ENCODE measurements around the gene FSTL4. TPM values are rescaled to one million over a fixed set of nuclear protein-coding genes. Genes with fewer than 3 reads are reported as not detected.
A peak's percentile ranks its signal among the peaks of the same experiment; 100 is the strongest.

FSTL4 gene
- total and polyA plus RNA-seq, 2 experiments from 2014 or later: 1.4 to 2.8 TPM

DNA sequence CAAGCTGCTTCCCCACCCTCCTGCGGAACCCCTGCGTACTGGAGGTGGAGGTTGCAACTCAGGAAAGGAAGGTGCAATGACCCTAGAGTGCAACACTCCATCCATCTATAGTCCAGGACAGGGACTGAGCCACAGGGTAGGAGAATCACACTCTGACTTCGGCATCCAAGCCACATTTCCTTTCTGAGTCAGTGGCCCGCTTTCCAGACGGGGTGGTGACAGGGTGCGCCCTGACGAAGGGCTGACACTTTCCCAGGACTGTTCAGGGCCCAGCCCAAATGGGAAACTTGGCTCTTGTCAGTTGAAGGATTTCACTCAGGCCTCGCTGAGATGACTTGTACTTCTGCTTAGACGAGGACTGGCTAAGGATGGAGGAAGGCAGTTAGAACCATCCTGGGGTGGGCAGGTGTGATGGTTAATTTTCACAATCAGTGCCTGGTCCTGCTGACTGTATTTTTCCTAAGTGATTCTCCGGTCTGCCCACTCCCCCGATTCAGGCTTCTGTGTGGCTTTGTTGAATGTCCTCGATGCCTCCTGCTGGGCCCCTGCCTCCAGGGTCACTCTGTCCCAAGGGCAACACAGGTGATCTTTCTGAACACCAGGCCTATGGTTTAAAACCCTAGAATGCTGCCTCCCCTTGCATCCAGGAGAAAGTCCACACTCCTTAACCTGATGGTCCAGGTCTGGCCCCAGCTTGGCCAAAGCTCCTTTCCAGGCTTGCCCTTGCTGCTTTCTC lies 228.1 kb downstream of the FSTL4 start:
- Histone ChIP-seq H2AFZ (peak overlapping the region; percentile 1; the same call in 1 of the 2 replicates), H3K4me1 (ENCODE audit: insufficient read depth) (peaks cover 10% of the 10 kb centered on the region; the same call in 1 of the 2 replicates), H4K20me1 (replicated peaks; ENCODE audit: insufficient read depth) (no peaks in the 10 kb centered on the region), H3K36me3 (ENCODE audit: insufficient read depth) (no peaks in the 10 kb centered on the region), H3K4me2 (no peak overlapping the region), H3K9me2 (ENCODE audit: insufficient read depth) (peaks cover 2% of the 10 kb centered on the region; the same call in 1 of the 2 replicates), H3K27me3 (ENCODE audit: insufficient read depth) (no peaks in the 10 kb centered on the region), H3K27ac (ENCODE audit: low read depth) (no peak overlapping the region), H3K79me2 (replicated peaks; ENCODE audit: insufficient read depth) (no peaks in the 10 kb centered on the region), H3F3A (replicated peaks; ENCODE audit: low read depth) (no peaks in the 10 kb centered on the region), H3K4me3 (no peak overlapping the region)
- Mint-ChIP-seq H3K27ac (no peak overlapping the region), H3K4me3 (no peak overlapping the region), H3K27me3 (ENCODE audit: insufficient read depth, low read depth, poor library complexity) (peaks cover 7% of the 10 kb centered on the region), H3K9me3 (peaks cover 2% of the 10 kb centered on the region; the same call in 1 of the 3 replicates), H3K4me1 (peaks cover 25% of the 10 kb centered on the region), H3K36me3 (ENCODE audit: low read depth) (no peaks in the 10 kb centered on the region)
- ATAC-seq: peak; percentile 71
- DNase-seq (ENCODE audit: low spot score): peak; percentile 7
- TF ChIP-seq JUNB (IDR thresholded peaks at IDR 0.05; ENCODE audit: unreplicated experiment) (no peak), POLR2AphosphoS5 (IDR thresholded peaks at IDR 0.05; ENCODE audit: low read depth) (no peak), EZH2phosphoT487 (IDR thresholded peaks at IDR 0.05; ENCODE audit: unreplicated experiment) (no peak), EZH2 (IDR thresholded peaks at IDR 0.05; ENCODE audit: low read depth, unreplicated experiment) (no peak), ZNF114 (CRISPR knock-in tag; IDR thresholded peaks at IDR 0.05) (no peak)
- TF ChIP-seq, protein P1, sequence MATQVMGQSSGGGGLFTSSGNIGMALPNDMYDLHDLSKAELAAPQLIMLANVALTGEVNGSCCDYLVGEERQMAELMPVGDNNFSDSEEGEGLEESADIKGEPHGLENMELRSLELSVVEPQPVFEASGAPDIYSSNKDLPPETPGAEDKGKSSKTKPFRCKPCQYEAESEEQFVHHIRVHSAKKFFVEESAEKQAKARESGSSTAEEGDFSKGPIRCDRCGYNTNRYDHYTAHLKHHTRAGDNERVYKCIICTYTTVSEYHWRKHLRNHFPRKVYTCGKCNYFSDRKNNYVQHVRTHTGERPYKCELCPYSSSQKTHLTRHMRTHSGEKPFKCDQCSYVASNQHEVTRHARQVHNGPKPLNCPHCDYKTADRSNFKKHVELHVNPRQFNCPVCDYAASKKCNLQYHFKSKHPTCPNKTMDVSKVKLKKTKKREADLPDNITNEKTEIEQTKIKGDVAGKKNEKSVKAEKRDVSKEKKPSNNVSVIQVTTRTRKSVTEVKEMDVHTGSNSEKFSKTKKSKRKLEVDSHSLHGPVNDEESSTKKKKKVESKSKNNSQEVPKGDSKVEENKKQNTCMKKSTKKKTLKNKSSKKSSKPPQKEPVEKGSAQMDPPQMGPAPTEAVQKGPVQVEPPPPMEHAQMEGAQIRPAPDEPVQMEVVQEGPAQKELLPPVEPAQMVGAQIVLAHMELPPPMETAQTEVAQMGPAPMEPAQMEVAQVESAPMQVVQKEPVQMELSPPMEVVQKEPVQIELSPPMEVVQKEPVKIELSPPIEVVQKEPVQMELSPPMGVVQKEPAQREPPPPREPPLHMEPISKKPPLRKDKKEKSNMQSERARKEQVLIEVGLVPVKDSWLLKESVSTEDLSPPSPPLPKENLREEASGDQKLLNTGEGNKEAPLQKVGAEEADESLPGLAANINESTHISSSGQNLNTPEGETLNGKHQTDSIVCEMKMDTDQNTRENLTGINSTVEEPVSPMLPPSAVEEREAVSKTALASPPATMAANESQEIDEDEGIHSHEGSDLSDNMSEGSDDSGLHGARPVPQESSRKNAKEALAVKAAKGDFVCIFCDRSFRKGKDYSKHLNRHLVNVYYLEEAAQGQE (IDR thresholded peaks at IDR 0.05; ENCODE audit: unreplicated experiment): no peak
- TF ChIP-seq, protein P2, sequence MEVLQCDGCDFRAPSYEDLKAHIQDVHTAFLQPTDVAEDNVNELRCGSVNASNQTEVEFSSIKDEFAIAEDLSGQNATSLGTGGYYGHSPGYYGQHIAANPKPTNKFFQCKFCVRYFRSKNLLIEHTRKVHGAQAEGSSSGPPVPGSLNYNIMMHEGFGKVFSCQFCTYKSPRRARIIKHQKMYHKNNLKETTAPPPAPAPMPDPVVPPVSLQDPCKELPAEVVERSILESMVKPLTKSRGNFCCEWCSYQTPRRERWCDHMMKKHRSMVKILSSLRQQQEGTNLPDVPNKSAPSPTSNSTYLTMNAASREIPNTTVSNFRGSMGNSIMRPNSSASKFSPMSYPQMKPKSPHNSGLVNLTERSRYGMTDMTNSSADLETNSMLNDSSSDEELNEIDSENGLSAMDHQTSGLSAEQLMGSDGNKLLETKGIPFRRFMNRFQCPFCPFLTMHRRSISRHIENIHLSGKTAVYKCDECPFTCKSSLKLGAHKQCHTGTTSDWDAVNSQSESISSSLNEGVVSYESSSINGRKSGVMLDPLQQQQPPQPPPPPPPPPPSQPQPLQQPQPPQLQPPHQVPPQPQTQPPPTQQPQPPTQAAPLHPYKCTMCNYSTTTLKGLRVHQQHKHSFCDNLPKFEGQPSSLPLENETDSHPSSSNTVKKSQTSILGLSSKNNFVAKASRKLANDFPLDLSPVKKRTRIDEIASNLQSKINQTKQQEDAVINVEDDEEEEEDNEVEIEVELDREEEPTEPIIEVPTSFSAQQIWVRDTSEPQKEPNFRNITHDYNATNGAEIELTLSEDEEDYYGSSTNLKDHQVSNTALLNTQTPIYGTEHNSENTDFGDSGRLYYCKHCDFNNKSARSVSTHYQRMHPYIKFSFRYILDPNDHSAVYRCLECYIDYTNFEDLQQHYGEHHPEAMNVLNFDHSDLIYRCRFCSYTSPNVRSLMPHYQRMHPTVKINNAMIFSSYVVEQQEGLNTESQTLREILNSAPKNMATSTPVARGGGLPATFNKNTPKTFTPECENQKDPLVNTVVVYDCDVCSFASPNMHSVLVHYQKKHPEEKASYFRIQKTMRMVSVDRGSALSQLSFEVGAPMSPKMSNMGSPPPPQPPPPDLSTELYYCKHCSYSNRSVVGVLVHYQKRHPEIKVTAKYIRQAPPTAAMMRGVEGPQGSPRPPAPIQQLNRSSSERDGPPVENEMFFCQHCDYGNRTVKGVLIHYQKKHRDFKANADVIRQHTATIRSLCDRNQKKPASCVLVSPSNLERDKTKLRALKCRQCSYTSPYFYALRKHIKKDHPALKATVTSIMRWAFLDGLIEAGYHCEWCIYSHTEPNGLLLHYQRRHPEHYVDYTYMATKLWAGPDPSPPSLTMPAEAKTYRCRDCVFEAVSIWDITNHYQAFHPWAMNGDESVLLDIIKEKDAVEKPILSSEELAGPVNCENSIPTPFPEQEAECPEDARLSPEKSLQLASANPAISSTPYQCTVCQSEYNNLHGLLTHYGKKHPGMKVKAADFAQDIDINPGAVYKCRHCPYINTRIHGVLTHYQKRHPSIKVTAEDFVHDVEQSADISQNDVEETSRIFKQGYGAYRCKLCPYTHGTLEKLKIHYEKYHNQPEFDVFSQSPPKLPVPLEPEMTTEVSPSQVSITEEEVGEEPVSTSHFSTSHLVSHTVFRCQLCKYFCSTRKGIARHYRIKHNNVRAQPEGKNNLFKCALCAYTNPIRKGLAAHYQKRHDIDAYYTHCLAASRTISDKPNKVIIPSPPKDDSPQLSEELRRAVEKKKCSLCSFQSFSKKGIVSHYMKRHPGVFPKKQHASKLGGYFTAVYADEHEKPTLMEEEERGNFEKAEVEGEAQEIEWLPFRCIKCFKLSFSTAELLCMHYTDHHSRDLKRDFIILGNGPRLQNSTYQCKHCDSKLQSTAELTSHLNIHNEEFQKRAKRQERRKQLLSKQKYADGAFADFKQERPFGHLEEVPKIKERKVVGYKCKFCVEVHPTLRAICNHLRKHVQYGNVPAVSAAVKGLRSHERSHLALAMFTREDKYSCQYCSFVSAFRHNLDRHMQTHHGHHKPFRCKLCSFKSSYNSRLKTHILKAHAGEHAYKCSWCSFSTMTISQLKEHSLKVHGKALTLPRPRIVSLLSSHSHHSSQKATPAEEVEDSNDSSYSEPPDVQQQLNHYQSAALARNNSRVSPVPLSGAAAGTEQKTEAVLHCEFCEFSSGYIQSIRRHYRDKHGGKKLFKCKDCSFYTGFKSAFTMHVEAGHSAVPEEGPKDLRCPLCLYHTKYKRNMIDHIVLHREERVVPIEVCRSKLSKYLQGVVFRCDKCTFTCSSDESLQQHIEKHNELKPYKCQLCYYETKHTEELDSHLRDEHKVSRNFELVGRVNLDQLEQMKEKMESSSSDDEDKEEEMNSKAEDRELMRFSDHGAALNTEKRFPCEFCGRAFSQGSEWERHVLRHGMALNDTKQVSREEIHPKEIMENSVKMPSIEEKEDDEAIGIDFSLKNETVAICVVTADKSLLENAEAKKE (CRISPR knock-in tag; IDR thresholded peaks at IDR 0.05): no peak
